Posterior cingulate gyrus (tissue), 11 donors: Measurements from ENCODE around the gene ST6GALNAC2.

Source experiments
- DNase-seq, 10 donors: peaks; one replicate each; pipeline versions ENCODE4 v3.0.0 to v3.0.0-alpha.2; 2020 to 2021; ENCODE audit warnings: mixed read lengths in 3 of 10
- intact Hi-C: fragments of 100-400 bp; cut with DNase I; formaldehyde crosslinking; loops from one replicate; pipeline ENCODE4 v1.15.1; 2023

The ST6GALNAC2 gene

DNA sequence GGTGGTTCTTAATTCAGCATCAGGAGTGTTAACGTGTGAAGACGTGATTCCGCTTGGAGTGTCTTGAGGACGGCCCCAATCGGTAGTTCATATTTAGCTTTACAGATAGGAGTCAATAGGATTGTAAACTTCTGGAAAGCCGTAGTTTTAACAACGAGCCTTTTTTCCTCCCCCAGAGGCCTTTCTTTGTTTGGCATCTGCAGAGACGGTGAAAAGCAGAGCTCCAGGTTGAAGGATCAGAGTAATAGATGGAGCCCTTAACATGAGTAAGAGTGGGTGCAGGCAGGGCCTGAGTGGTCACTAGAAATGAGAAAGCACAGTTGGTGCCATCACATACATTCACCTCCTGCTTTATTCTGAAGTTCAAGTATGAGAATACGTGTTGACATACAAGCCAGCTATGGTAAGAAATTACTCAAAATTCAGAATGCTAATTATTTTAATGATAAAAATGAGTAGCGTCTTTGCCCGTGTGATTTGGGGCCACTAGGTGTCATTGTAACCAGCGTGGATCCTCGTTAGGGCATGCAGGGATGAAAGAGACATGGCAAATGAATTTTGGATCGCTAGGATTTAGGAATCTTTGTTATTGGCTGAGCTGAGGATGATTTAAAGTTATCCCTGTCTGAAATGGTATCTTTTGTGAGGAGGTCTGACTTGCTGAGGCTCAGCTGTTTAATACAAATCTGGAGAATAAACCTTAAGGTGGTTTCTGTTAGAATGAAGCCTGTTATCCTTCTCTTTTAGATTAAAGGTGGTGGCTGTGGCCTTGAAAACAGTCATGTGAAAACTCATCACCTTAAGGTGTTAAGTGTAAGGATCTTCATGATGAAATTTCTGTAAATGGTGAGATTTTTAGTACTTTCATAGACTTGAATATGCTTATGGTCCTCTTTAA is 27.2 kb downstream of the ST6GALNAC2 start:
- DNase-seq: peak in 1 of 10 donors; percentile 79
- intact Hi-C loops: loop anchor here (5.0 to 10.0 kb wide), 2 partner anchors 64 to 156 kb away; partner anchors contain the start of gene MXRA7

DNA sequence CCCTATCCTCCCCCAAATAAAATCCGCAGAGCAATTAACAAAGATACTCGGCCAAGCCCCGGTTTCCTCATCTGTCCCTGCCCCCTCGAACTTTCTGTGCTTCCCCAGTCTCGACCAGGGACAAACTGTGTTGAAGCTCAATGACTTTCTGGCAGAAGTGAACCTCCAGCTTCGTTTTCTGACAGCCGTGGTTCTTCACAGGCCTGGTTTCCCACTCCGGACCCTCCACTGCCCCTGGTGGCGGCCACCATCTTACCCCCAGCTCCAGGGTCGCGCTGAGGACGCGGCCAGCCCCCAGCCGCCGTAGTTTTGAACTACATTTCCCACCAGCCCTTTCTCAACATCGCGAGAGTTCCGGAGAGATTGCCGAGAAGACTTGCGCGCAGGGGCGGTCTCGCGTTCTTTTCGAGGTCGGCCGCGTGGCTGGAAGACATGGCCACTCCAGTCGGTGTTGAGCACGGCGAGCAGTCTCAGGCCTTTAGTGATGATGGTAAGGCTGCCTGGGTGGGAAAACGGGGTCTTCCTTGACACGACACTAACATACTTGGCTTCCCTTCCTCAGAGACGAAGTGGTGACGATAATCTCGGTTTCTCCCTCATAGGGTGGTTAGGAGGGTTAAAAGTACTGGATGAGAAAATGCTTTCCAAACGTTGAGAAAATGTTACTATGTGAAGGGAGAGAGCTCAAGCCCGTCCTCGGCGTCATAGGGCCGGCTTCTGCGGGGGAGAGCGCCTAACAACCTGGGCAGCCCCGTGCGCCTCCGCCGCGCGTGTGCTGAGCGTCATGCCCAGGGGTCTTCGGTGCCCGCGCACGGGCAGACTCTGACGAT is 28.1 kb downstream of the ST6GALNAC2 start:
- intact Hi-C loops: loop anchor here (5.0 to 10.0 kb wide), 2 partner anchors 65 to 157 kb away; partner anchors contain the start of gene MXRA7

DNA sequence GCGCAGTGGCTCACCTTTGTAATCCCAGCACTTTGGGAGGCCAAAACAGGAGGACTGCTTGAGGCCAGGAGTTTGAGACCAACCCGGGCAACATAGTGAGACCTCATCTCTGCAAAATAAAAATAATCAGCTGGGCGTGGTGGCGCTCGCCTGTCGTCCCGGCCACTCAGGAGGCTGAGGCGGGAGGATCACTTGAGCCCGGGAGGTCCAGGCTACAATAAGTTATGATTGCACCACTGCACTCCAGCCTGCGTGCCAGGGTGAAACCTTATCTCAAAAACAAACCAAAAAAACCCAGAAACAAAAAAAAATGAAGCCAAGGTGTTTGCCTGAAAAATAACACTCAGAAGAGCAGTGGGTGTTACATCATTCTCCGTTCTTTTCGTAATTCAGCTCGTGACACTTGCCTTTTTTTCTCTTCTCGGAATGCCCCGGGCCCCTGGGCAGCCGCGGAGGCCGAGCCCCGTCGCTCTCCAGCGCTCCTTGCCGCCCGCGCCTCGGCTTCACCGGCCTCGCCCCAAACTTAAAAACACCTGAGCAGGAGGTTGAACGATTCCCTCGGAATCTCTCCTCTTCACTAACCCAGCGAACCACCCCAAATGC is 28.8 kb downstream of the ST6GALNAC2 start:
- peak in 2 of 10 donors; percentile 50 to 74 for DNase-seq
- intact Hi-C loops: loop anchor here (5.0 to 10.0 kb wide), 2 partner anchors 65 to 158 kb away; partner anchors contain the start of gene MXRA7

More for the DNA sequence above, 28.1 kb downstream of the ST6GALNAC2 start:
- DNase-seq: peak; percentile 85 to 99 (median 92)

DNA sequence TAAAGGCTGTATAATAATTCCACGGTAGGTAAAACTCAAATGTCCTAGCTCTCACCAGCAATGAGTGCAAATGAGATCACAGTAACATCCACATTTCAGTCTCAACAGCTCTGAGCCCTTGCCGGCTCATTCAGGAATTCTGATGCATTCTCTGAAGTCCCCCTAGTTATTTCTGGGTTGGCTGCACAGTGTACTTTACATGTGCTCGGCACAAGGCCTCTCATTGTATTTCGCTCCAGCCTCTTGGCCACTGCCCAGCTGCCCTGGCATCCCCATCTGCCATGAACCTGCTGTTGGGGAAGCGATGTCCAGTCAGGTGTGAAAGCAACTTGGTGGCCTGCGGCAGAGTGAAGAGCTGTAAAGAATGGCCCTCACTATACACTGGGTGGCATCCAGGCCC is 31.5 kb downstream of the ST6GALNAC2 start:
- peak in 9 of 10 donors; percentile 57 to 96 (median 76) for DNase-seq
- intact Hi-C loops: loop anchor here (10.0 kb wide), 1 partner anchor 161 kb away; the partner anchor contains the start of gene MXRA7

DNA sequence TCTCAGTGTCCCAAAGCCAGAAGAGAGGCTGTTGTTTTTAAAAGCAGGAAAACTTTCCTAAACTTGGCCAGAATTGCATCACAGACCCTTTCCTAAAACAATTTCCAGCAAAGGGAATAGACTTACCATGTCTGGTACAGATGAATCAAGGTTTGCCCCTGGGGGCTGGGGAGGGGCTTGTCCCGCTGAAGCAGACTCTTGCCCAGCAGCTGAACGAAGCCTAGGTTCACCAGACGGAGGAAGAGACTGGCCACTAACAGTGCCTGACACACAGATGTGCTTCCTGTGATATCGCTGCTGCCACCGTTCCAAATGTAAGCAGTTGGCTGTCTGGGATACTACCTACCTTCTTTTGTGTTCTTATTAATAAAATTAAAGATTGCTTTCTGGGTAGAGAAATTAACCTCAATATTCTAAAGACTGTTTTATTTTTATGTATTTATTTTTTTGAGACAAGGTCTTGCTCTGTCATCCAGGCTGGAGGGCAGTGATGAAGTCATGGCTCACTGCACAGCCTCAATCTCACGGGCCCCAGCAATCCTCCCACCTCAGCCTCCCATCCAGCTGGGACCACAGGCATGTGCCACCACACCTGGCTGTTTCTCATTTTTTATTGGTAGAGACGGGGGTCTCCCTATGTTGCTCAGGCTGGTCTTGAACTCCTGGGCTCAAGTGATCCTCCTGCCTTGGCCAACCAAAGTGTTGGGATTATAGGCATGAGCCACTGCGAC is 32.3 kb downstream of the ST6GALNAC2 start:
- peak in 4 of 10 donors; percentile 9 to 55 (median 37) for DNase-seq
- intact Hi-C loops: loop anchor here (10.0 kb wide), 1 partner anchor 161 kb away; the partner anchor contains the start of gene MXRA7

DNA sequence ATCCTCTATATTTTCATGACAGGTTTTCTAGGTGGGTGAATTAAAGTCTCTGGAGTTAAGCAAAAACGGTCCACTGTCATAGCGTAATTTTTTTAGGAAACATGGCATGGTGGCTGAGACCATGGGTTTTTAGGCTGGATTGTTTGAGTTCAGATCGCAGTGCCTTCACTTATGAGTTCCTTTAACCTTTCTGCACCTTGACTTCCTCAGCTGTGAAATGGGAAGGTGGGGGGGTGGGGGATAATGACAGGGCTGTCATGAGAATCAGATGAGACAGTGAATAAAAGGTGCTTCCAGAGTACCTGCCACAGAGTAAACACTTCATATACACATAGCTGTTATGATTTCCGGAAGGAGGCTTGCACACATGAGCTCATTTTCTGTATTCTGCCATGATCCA is 34.0 kb downstream of the ST6GALNAC2 start:
- intact Hi-C loops: loop anchor here (10.0 kb wide), 1 partner anchor 163 kb away; the partner anchor contains the start of gene MXRA7
- DNase-seq: peak in 1 of 10 donors; percentile 12

DNA sequence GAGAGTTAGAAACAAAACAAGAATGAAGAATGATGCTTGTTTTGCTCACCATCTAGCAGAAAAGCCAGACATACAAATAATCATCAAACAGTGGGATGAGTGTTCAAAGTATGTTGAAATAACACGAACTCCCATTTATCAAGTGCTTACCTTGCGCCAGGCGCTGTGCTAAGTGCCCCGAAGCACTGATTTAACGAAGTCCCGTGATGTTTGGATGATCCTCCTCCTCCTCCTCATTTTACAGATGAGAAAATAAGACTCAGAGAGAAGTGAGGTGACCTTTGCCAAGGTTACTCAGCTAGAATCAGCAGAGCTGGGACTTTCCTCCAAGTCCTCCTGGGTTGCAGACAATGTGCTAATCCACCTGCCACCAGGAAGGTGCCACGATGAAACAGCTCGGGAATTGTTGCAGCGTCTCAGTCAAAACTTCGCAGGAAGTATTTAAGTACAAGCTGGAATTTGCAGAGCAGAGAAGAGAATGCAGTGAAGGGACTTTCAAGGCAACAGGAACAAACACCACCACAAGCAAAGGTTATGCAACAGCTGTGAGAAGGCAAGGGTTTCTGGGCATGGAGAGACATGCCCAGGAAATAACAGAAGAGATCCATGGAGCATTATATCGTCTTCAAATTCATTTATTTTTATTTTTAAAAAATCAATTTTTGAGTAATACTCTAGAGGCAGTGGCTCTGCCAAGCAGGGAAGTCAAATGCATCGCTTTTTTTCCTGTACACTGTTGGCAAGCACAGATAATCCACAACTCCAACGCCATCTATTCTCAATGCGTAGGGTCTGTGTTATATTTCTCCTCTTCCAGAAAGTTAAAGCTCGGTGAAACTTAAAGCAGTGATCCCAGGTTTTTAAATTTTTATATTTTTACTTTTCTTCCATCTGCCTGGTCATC is 34.7 kb downstream of the ST6GALNAC2 start:
- peak in 2 of 10 donors; percentile 20 to 26 for DNase-seq
- intact Hi-C loops: loop anchor here (10.0 kb wide), 1 partner anchor 164 kb away; the partner anchor contains the start of gene MXRA7

DNA sequence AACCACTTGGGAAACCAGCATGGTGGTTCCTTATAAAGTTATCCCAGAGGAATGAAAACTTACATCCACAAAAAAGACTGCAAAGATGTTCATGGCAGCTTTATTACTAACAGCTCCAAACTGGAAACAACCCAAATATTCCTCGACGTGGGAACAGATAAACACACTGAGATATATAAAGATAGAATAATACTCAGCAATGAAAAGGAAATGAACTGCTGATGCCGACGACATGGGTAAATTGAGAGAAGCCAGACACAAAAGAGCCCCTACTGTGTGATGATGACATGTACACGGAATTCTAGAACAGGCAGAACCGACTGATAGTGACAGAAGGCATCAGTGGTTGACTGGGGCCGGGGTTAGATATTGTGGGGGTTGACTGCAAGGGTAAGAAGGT is 36.1 kb downstream of the ST6GALNAC2 start:
- no peak for DNase-seq
- intact Hi-C loops: no loop called here

DNA sequence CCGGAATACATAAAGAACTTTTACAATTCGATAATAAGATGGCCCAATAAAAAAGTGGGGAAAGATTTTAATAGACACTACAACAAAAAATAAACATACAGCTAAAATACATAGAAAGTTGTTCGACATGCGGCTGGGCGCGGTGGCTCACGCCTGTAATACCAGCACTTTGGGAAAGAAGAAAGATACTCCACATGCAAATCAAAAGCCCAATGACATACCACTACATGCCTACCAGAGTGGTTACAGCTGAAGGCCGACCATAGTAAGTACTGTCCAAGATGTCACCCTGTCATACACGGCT is 36.5 kb downstream of the ST6GALNAC2 start:
- peak in 2 of 10 donors; percentile 12 to 58 for DNase-seq
- intact Hi-C loops: no loop called here

DNA sequence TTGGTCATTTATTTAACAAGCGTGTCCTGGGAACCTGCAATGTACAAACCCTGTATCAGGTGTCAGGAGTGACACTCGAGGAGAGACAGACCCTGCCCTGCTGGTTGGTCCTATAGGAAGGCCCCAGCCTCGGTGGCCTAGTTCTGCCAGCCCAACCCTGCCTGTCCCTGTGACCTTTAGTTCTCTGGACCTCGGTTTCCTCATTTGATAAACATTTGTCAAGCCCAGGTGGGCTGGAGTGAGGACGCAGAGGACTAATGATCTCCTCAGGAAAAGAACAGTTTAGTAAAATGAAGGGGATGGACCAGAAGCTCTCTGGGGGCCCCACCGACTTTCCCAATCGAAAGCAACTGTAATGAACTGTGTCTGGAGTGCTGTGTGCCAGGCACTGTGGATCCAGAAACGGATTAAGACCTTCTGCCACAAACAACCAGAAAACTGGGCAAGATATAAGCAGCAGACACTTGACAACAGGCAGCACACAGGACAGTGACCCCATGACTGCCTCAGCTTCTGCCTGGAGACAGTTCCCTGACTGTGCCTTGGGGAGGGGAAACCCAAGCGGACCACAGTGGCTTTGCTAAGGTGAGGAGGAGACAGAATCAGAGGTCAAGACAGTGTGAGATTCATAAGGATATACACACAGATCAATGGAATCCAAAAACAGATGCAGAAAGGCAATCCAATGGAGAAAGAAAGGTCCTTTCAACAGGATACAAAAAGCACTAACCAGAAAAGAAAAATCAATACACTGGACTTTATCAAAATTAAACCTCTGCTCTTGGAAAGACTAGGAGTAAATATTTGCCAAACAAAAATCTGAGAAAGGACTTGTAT is 37.1 kb downstream of the ST6GALNAC2 start:
- peak in 1 of 10 donors; percentile 17 for DNase-seq
- intact Hi-C loops: no loop called here

DNA sequence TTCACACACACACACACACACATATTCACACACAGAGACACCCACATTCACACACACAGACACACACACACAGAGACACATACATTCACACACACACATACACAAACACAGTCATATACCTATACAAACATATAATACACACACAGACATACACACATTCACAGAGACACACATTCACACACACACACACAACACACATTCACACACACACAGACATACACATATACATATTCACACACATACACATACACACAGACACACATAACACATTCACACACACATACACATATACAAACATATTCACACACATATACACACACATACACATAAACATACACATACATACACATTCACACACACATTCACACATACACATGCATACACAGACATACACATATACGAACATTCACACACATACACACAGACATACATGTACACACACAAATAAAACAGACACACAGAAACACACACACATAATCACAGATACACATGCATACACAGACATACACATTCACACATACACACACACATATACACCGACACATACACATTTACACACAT is 37.9 kb downstream of the ST6GALNAC2 start:
- intact Hi-C loops: loop anchor here (1.0 kb wide), 1 partner anchor 24 kb away; no protein-coding TSS in a partner anchor
- DNase-seq: no peak

DNA sequence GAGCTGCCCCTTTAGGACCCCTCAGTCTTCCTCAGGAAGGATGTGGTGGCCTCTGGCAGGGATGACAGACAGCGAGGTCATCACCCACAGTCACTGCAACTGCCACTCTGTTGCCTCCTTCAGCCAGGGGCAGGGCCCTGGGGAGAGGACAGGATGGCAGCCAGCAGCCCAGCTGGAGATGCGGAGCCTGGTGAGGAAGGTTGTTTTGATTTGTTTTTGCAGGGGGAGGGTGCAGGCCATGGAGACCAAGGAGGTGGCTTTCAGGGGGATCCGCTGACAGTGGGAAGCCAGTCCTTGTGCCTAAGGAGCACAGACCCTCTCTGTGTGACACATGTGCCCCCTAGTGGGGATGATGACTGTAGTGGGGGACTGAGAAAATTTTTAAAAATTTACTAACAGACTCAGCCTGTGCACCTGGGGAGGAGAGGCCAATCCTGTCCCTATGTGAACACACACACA is 38.4 kb downstream of the ST6GALNAC2 start:
- intact Hi-C loops: loop anchor here (1.0 kb wide), 1 partner anchor 24 kb away; no protein-coding TSS in a partner anchor
- DNase-seq: peak in 8 of 10 donors; percentile 61 to 93 (median 76)

DNA sequence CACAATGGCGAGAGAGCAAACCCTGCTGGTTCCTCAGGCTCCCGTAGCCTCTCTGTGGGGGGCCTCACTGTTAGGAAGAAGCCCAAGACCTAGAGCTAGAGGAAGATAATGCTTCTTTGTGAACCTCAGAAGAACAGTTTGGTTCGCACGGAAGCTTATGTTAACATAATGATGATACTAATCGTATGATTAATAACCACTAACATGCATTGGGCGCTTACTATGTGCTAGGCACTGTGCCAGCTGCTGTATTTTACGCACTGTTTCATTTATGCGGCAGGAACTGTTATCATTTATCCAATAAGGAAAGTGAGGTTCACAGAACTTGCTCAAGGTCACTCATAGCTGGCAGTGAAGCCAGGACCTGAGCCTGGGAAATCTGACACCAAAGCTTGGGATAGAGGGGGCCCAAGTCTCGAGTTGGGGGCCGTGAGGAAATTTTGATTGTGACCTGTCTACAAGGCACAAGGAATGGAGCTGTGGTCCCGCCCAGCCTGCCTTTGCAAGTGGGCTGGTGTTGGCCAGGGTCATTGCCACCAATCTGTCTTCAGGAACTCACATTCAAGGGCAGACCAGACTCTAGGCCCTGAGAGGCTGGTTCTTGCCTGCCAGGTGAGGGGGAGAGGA is 39.0 kb downstream of the ST6GALNAC2 start:
- peak in 2 of 10 donors; percentile 20 to 66 for DNase-seq
- intact Hi-C loops: loop anchor here (1.0 kb wide), 1 partner anchor 23 kb away; no protein-coding TSS in a partner anchor

DNA sequence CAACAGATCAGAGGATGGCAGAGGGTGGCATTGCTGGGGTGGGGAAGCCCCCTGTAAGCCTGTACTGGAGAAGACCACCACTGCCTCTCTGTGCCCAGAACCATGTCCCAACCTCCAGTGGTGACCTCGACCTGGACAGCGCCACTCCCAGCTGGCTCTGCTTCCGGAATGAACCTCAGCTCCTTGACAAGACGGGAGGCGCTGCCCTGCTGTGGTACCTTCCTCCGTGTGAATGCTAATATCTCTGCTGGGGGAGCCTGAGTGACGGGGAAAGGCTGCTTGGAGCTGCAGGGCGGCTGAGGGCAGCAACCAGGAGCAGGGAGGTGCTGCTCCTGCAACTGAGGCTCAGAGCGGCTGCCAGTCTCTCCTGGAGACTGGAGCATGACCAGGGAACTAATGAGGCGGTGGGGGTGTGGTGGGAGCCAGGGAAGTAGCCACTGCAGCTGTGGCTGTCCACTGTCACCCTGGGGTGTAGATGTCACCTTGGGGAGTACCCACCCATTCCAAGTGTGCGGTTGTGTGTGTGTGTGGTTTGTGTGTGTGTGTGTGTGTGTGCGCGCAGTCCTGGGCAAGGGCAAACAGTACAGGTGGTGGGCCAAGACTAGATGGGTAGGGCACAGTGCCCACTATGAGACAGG is 39.6 kb downstream of the ST6GALNAC2 start:
- DNase-seq: peak in 3 of 10 donors; percentile 23 to 71 (median 24)
- intact Hi-C loops: no loop called here

DNA sequence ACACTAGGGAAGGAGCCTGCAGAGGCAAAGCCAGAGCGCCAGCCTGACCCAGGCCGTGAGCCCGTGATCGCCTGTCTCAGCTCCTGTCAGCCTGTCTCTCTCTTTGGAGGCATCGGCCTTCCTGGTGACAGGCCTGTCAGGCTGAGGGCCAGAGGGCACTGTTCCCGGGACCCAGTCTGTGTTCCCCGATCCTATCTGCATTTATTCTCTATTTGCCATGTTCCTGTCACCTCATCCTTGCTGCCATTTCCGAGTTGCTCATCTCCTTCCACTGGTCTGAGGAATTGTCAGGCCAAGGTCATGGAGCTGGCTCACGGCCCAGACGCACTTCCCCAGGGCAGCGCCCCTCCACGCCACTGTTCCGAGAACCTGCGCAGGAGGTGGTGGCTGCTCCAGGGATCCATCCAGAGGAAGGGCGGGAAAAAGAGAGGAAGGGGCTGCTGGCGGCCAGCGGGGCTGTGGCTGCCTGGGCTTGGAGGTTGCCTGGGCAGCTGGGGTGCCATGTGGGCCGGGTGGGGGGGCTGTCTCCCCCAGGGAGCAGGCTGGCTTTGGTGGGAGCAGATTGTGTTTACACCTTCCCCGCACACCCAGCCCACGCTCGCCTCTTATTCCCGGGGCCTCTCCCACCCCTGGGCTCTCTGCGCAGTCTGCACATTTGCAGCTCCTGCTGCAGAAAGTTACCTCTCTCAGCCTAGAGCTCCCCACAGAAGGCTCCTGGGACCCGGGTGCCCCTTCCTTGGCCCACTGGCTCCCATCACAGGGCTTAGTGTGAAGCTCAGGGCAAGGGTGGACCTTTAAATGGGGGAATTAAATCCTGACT is 40.9 kb downstream of the ST6GALNAC2 start:
- intact Hi-C loops: no loop called here
- peak in 6 of 10 donors; percentile 48 to 93 (median 58) for DNase-seq
